PC-3 (cell line): ENCODE results near the gene GJA3. TPM values are rescaled to one million over a fixed set of nuclear protein-coding genes. Genes with fewer than 3 reads are reported as not detected.

Source experiments
- ATAC-seq: fragments of 200-7000 bp; cut with Tn5 transposase; 2 replicates; pipeline ENCODE4 v1.9.1; 2020; ENCODE audit warnings: mild to moderate bottlenecking, moderate library complexity
- BruUV-seq: library from RNA; stranded (reverse); fragments of 400-500 nt; replicated peaks from 2 replicates; lab custom pipeline; 2021; lab: Mats Ljungman, UMichigan
- CTCF ChIA-PET: fragments of 300-600 bp; sonication (Branson Sonifier 250); formaldehyde crosslinking; loops from one replicate; lab custom pipeline; 2022; ENCODE audit warnings: antibody characterized with exemption; lab: Charles Lee
- POLR2A ChIA-PET: fragments of 300-600 bp; sonication (Branson Sonifier 250); formaldehyde crosslinking; loops from one replicate; lab custom pipeline; 2022; ENCODE audit warnings: antibody characterized with exemption; ENCODE audit not compliant: unreplicated experiment; lab: Charles Lee
- DNase-seq: peaks from one replicate; pipeline ENCODE4 v3.0.0-alpha.2; 2015
- H2AFZ ChIP-seq: fragments of 300-600 bp; sonication (generic); 2 replicates; pipeline ENCODE4 v1.6.0; 2016; ENCODE audit warnings: antibody characterized with exemption, low read length
- H3F3A ChIP-seq: fragments of 300-600 bp; sonication (generic); one replicate; pipeline ENCODE4 v1.6.0; 2017; ENCODE audit warnings: antibody characterized with exemption, low read length, control low read depth, mild to moderate bottlenecking; ENCODE audit not compliant: unreplicated experiment
- H3K27ac ChIP-seq: fragments of 300-600 bp; sonication (generic); 2 replicates; pipeline ENCODE4 v1.5.1; 2016; ENCODE audit warnings: mild to moderate bottlenecking, low read length
- H3K27me3 ChIP-seq: fragments of 300-600 bp; sonication (generic); 2 replicates; pipeline ENCODE4 v1.6.1; 2016; ENCODE audit warnings: low read length, mixed read lengths
- H3K36me3 ChIP-seq: fragments of 300-600 bp; sonication (generic); 2 replicates; pipeline ENCODE4 v1.6.1; 2016; ENCODE audit warnings: low read depth, mixed run types, low read length, mixed read lengths
- H3K4me1 ChIP-seq: fragments of 300-600 bp; sonication (generic); 2 replicates; pipeline ENCODE4 v1.5.1; 2016; ENCODE audit warnings: low read length; ENCODE audit not compliant: insufficient read depth
- H3K4me2 ChIP-seq: fragments of 300-600 bp; sonication (generic); 2 replicates; pipeline ENCODE4 v1.6.0; 2016; ENCODE audit warnings: low read length
- H3K4me3 ChIP-seq: fragments of 300-600 bp; sonication (generic); 2 replicates; pipeline ENCODE4 v1.5.1; 2016; ENCODE audit warnings: mild to moderate bottlenecking, low read length, mixed read lengths
- H3K79me2 ChIP-seq: fragments of 300-600 bp; sonication (generic); 2 replicates; pipeline ENCODE4 v1.6.1; 2017; ENCODE audit warnings: low read length, mixed read lengths
- H3K9ac ChIP-seq: fragments of 300-600 bp; sonication (generic); 2 replicates; pipeline ENCODE4 v1.6.0; 2016; ENCODE audit warnings: mild to moderate bottlenecking, low read length
- H3K9me2 ChIP-seq: fragments of 300-600 bp; sonication (generic); replicated peaks from 2 replicates; pipeline ENCODE4 v1.6.1; 2016; ENCODE audit warnings: mixed run types, low read length, mixed read lengths
- H3K9me3 ChIP-seq: fragments of 300-600 bp; sonication (generic); 2 replicates; pipeline ENCODE4 v1.6.1; 2016; ENCODE audit warnings: low read length, mixed read lengths
- H4K20me1 ChIP-seq: fragments of 300-600 bp; sonication (generic); 2 replicates; pipeline ENCODE4 v1.6.1; 2016; ENCODE audit warnings: low read length, mixed read lengths
- CTCF ChIP-seq: fragments of 300-600 bp; sonication (generic); conservative IDR thresholded peaks from 2 replicates; pipeline ENCODE4 v1.5.1; 2017; ENCODE audit warnings: antibody characterized with exemption, low read depth, mild to moderate bottlenecking, low read length
- EZH2 ChIP-seq: fragments of 300-600 bp; sonication (generic); IDR thresholded peaks from one replicate; pipeline ENCODE4 v1.6.1; 2017; ENCODE audit warnings: antibody characterized with exemption, mild to moderate bottlenecking, low read length; ENCODE audit not compliant: unreplicated experiment
- EZH2phosphoT487 ChIP-seq: fragments of 300-600 bp; sonication (generic); IDR thresholded peaks from 2 replicates; pipeline ENCODE4 v1.6.1; 2018; ENCODE audit warnings: mild to moderate bottlenecking, antibody characterized with exemption, low read length, borderline replicate concordance
- intact Hi-C: fragments of 100-400 bp; cut with micrococcal nuclease; formaldehyde crosslinking; loops from 2 replicates; pipeline ENCODE4 v1.9.0; 2023
- total RNA-seq: library from RNA; depleted of rRNA; stranded (reverse); fragments of >200 nt; gene quantifications from 2 replicates; pipeline ENCODE4 v1.2.3, GENCODE V29; 2014

Gene GJA3
- total RNA-seq, 1 experiment from 2014 or later, result 0.55 TPM

GRCh38 chr13:20105161-20105689 is 55.6 kb downstream of the GJA3 start:
- no peak overlapping the region for H3K4me3 ChIP-seq
- no peak for DNase-seq
- TF ChIP-seq EZH2phosphoT487 (no peak), EZH2 (no peak), CTCF (no peak)
- no peaks in the 10 kb centered on the region for H3K27me3 ChIP-seq
- H3K9me3 ChIP-seq, result no peaks in the 10 kb centered on the region
- BruUV-seq, result no TSS peak
- no peaks in the 10 kb centered on the region for H3K79me2 ChIP-seq
- H3K27ac ChIP-seq, result no peak overlapping the region
- no peak overlapping the region for H2AFZ ChIP-seq
- H4K20me1 ChIP-seq, result no peaks in the 10 kb centered on the region
- H3K9me2 ChIP-seq, result no peaks in the 10 kb centered on the region
- intact Hi-C loops, result no loop called here
- no peak overlapping the region for H3K4me2 ChIP-seq
- no peak for ATAC-seq
- H3K4me1 ChIP-seq, result peaks cover 14% of the 10 kb centered on the region
- ChIA-PET POLR2A (no interaction called here), CTCF (no interaction called here)
- H3K9ac ChIP-seq, result no peak overlapping the region
- H3K36me3 ChIP-seq, result no peaks in the 10 kb centered on the region
- H3F3A ChIP-seq, result no peaks in the 10 kb centered on the region

GRCh38 chr13:20102525-20103180 is 58.2 kb downstream of the GJA3 start:
- no TSS peak for BruUV-seq
- Histone ChIP-seq H3K9ac (no peak overlapping the region), H3K27ac (no peak overlapping the region), H3K27me3 (no peaks in the 10 kb centered on the region), H3K36me3 (no peaks in the 10 kb centered on the region), H2AFZ (no peak overlapping the region), H3K4me1 (peaks cover 14% of the 10 kb centered on the region), H3F3A (no peaks in the 10 kb centered on the region), H4K20me1 (no peaks in the 10 kb centered on the region), H3K79me2 (no peaks in the 10 kb centered on the region), H3K9me2 (no peaks in the 10 kb centered on the region), H3K9me3 (no peaks in the 10 kb centered on the region), H3K4me3 (no peak overlapping the region), H3K4me2 (no peak overlapping the region)
- no peak for DNase-seq
- CTCF ChIA-PET, result no interaction called here
- intact Hi-C loops, result no loop called here
- no peak for ATAC-seq
- POLR2A ChIA-PET, result no interaction called here
- TF ChIP-seq CTCF (no peak), EZH2phosphoT487 (no peak), EZH2 (no peak)
